Spleen (tissue), 13 donors: ENCODE data around the gene RIPPLY2. TPM values are rescaled to one million over a fixed set of nuclear protein-coding genes. Genes with fewer than 3 reads are reported as not detected.
"Not testable (repeated sequence)": the region's sequence is repeated elsewhere in the genome, so short reads cannot be mapped to it uniquely, and the experiment has no call there.

Experiments
- DNase-seq: peaks from one replicate; pipeline ENCODE4 v3.0.0-alpha.2; 2020
- H3K27ac ChIP-seq, 8 donors: fragments of 200-600 bp; sonication (generic) in 7 of 8; 1 replicate in 4 of 8; 2 replicates in 4 of 8; pipeline versions ENCODE4 v1.5.0 to v1.8.0; 2016 to 2021; ENCODE audit warnings: inconsistent platforms in 4 of 8, mild to moderate bottlenecking in 4 of 8, moderate library complexity in 1 of 8
- H3K27me3 ChIP-seq, 7 donors: fragments of 200-600 bp; sonication (generic) in 6 of 7; replicated peaks in 1 of 7; 1 replicate in 4 of 7; 2 replicates in 3 of 7; pipeline versions ENCODE4 v1.5.0 to v1.8.0; 2016 to 2021; ENCODE audit warnings: inconsistent platforms in 3 of 7, mild to moderate bottlenecking in 1 of 7
- H3K36me3 ChIP-seq, 6 donors: fragments of 200-600 bp; sonication (generic) in 5 of 6; 1 replicate in 4 of 6; 2 replicates in 2 of 6; pipeline versions ENCODE4 v1.5.0 to v1.8.0; 2016 to 2021; ENCODE audit warnings: inconsistent platforms in 2 of 6
- H3K4me1 ChIP-seq, 6 donors: fragments of 200-600 bp; sonication (generic) in 5 of 6; 1 replicate in 3 of 6; 2 replicates in 3 of 6; pipeline versions ENCODE4 v1.5.0 to v1.8.0; 2016 to 2021; ENCODE audit warnings: inconsistent platforms in 3 of 6
- H3K4me3 ChIP-seq, 8 donors: fragments of 200-600 bp; sonication (generic) in 7 of 8; 1 replicate in 4 of 8; 2 replicates in 4 of 8; pipeline versions ENCODE4 v1.5.0 to v1.8.0; 2016 to 2021; ENCODE audit warnings: inconsistent platforms in 4 of 8, mild to moderate bottlenecking in 4 of 8, moderate library complexity in 2 of 8
- H3K9me3 ChIP-seq, 8 donors: fragments of 200-600 bp; sonication (generic) in 7 of 8; 1 replicate in 4 of 8; 2 replicates in 4 of 8; pipeline versions ENCODE4 v1.5.0 to v1.8.0; 2016 to 2021; ENCODE audit warnings: inconsistent platforms in 4 of 8
- POLR2A ChIP-seq, 3 donors: fragments of 450-650 bp; IDR thresholded peaks; one replicate each; pipeline ENCODE4 v1.5.1; 2017; ENCODE audit warnings: antibody characterized with exemption in 3 of 3, mild to moderate bottlenecking in 1 of 3
- POLR2AphosphoS5 ChIP-seq, 3 donors: sonication (generic); formaldehyde crosslinking; IDR thresholded peaks; one replicate each; pipeline ENCODE4 v1.5.1; 2017; ENCODE audit warnings: antibody characterized with exemption in 3 of 3
- WGBS, 5 donors: extraction: QIAGEN DNeasy Blood & Tissue Kit in 3 of 5; methylation state at CpG; one replicate each; pipeline versions ENCODE4 v1.1.5 to v1.1.7; 2013 to 2018; 5-methylcytosine and 5-hydroxymethylcytosine counted together
- intact Hi-C: fragments of 100-400 bp; cut with DNase I; formaldehyde crosslinking; loops from one replicate; pipeline ENCODE4 v1.15.0; 2023; ENCODE audit warnings: low total_unique reads
- long read RNA-seq, 2 donors: transcript quantifications; one replicate each; lab custom pipeline, GENCODE V29; 2026
- polyA plus RNA-seq, 3 donors: library from polyadenylated mRNA; stranded (reverse); fragments of 200-250 nt; gene quantifications; one replicate each; pipeline ENCODE4 v1.2.1, GENCODE V29; 2013
- total RNA-seq, 7 donors: library from RNA; depleted of rRNA in 3 of 7; stranded (reverse); fragments of >200 nt in 3 of 7; fragmentation: NEBNext Ultra II Directional in 4 of 7; extraction: Animal tissue kit (Norgen Biotek cat#: 25700) in 4 of 7; gene quantifications; one replicate each; pipeline versions ENCODE4 v1.1.0 to v1.2.1, GENCODE V29; 2016 to 2021
- TF ChIP-seq, protein P1 (sequence below), 11 experiments: fragments of 200-600 bp in 7 of 11; fragments of 450-650 bp in 4 of 11; sonication (generic) in 4 of 11; IDR thresholded peaks in 8 of 11; conservative IDR thresholded peaks in 3 of 11; 1 replicate in 7 of 11; 2 replicates in 4 of 11; pipeline versions ENCODE4 v1.4.0 to v1.8.0; 2016 to 2021; ENCODE audit warnings: antibody characterized with exemption in 11 of 11, inconsistent platforms in 4 of 11, mild to moderate bottlenecking in 1 of 11
- donor health status: healthy with polysubstance abuse.
- donor health status: DM: no; HTN: no; CAD: no; lungs with moderate emphysema.
- donor health status: DM: no; HTN: no; CAD: no.
- donor health status: Bipolar disorder and iron deficiency.
- donor health status: healthy.
- donor health status: DM: no; HTN: no; CAD: no.
- donor health status: DM: yes; HTN: yes; CAD: no.

Gene RIPPLY2
- total RNA-seq (not detected), polyA plus RNA-seq (under 1 TPM in 1 of 3 donors, not detected in 2; 0.42 TPM)
- long read RNA-seq, donor 1 = 0 reads
- long read RNA-seq, donor 2 = 0 reads

GRCh38 chr6:83853178-83854000 lies at the start of gene RIPPLY2:
Gene RIPPLY2 (plus strand): TSS chr6:83853360. CDS start chr6:83853417, 57 bp downstream.
- no peaks in the 10 kb centered on the region for H3K9me3 ChIP-seq
- H3K27me3 ChIP-seq = peaks cover 0 to 69% (median 40%) of the 10 kb centered on the region in 7 donors
- peak within 1 kb of the TSS; percentile 19 to 69 (median 44) for H3K4me3 ChIP-seq
- 1 to 5% (median 2%) methylated on average over 29 to 81 of the region's 81 CpGs for WGBS, 5 donors
- no peaks in the 10 kb centered on the region for H3K36me3 ChIP-seq
- no peak within 1 kb of the TSS for H3K27ac ChIP-seq
- no peak for TF ChIP-seq POLR2A (IDR thresholded peaks at IDR 0.05)
- TF ChIP-seq, protein P1, sequence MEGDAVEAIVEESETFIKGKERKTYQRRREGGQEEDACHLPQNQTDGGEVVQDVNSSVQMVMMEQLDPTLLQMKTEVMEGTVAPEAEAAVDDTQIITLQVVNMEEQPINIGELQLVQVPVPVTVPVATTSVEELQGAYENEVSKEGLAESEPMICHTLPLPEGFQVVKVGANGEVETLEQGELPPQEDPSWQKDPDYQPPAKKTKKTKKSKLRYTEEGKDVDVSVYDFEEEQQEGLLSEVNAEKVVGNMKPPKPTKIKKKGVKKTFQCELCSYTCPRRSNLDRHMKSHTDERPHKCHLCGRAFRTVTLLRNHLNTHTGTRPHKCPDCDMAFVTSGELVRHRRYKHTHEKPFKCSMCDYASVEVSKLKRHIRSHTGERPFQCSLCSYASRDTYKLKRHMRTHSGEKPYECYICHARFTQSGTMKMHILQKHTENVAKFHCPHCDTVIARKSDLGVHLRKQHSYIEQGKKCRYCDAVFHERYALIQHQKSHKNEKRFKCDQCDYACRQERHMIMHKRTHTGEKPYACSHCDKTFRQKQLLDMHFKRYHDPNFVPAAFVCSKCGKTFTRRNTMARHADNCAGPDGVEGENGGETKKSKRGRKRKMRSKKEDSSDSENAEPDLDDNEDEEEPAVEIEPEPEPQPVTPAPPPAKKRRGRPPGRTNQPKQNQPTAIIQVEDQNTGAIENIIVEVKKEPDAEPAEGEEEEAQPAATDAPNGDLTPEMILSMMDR (IDR thresholded peaks at IDR 0.05 in 8 of 11, conservative IDR thresholded peaks at IDR 0.05 in 3 of 11) = no peak
- TF ChIP-seq POLR2AphosphoS5 (IDR thresholded peaks at IDR 0.05) = no peak
- DNase-seq = peak; percentile 71
- H3K4me1 ChIP-seq = peaks cover 0 to 20% (median 15%) of the 10 kb centered on the region in 6 donors
- intact Hi-C loops = no loop called here

- H3K4me3 ChIP-seq, DNase-seq, H3K9me3 ChIP-seq, intact Hi-C loops, H3K27me3 ChIP-seq, H3K27ac ChIP-seq, H3K36me3 ChIP-seq, H3K4me1 ChIP-seq: not testable (repeated sequence)
- 93 to 97% (median 95%) methylated on average over 9 to 13 of the region's 21 CpGs for WGBS, 5 donors
These were observed 49.7 kb upstream of the RIPPLY2 start for GRCh38 chr6:83803492-83803891.

GRCh38 chr6:83804886-83805285 lies 48.3 kb upstream of the RIPPLY2 start:
- intact Hi-C loops = no loop called here
- Histone ChIP-seq H3K27ac (no peak overlapping the region), H3K36me3 (no peaks in the 10 kb centered on the region), H3K27me3 (no peaks in the 10 kb centered on the region), H3K4me3 (no peak overlapping the region), H3K4me1 (no peaks in the 10 kb centered on the region), H3K9me3 (peaks cover 0 to 7% (median 0%) of the 10 kb centered on the region in 8 donors)
- TF ChIP-seq, protein P1 (IDR thresholded peaks at IDR 0.05 in 8 of 11, conservative IDR thresholded peaks at IDR 0.05 in 3 of 11) = no peak
- TF ChIP-seq POLR2A (IDR thresholded peaks at IDR 0.05) (no peak), POLR2AphosphoS5 (IDR thresholded peaks at IDR 0.05) (no peak)
- DNase-seq = no peak

- Histone ChIP-seq H3K4me1 (no peaks in the 10 kb centered on the region), H3K27me3 (no peaks in the 10 kb centered on the region), H3K27ac (no peak overlapping the region), H3K36me3 (no peaks in the 10 kb centered on the region), H3K9me3 (peaks cover 0 to 7% (median 0%) of the 10 kb centered on the region in 8 donors), H3K4me3 (no peak overlapping the region)
- DNase-seq = no peak
- intact Hi-C loops = no loop called here
- no peak for TF ChIP-seq POLR2A (IDR thresholded peaks at IDR 0.05)
- TF ChIP-seq POLR2AphosphoS5 (IDR thresholded peaks at IDR 0.05) = no peak
These were observed 45.2 kb upstream of the RIPPLY2 start for GRCh38 chr6:83808005-83808404.

- no peak overlapping the region for H3K4me3 ChIP-seq
- H3K36me3 ChIP-seq = no peaks in the 10 kb centered on the region
- peaks cover 0 to 7% (median 0%) of the 10 kb centered on the region in 8 donors for H3K9me3 ChIP-seq
- DNase-seq = no peak
- no peaks in the 10 kb centered on the region for H3K27me3 ChIP-seq
- TF ChIP-seq, protein P1 (IDR thresholded peaks at IDR 0.05 in 8 of 11, conservative IDR thresholded peaks at IDR 0.05 in 3 of 11) = no peak
- TF ChIP-seq POLR2A (IDR thresholded peaks at IDR 0.05) (no peak), POLR2AphosphoS5 (IDR thresholded peaks at IDR 0.05) (no peak)
- intact Hi-C loops = no loop called here
- WGBS, 5 donors = 52 to 65% (median 60%) methylated on average over 3 of the region's 3 CpGs
- no peak overlapping the region for H3K27ac ChIP-seq
- no peaks in the 10 kb centered on the region for H3K4me1 ChIP-seq
These were observed 44.2 kb upstream of the RIPPLY2 start for GRCh38 chr6:83808926-83809325.
